Colon (tissue), 2 donors: ENCODE data around the gene KIF23.

Experiments used
- FAIRE-seq: peaks from 2 replicates; lab custom pipeline; 2012; peaks lifted over from hg19 to GRCh38; lab: Jason Lieb, UNC
- donor health status: control.
- donor health status: control.

KIF23 gene

GRCh38 chr15:69491038-69491505, 76.9 kb downstream of the KIF23 start:
- no peak for FAIRE-seq

DNA sequence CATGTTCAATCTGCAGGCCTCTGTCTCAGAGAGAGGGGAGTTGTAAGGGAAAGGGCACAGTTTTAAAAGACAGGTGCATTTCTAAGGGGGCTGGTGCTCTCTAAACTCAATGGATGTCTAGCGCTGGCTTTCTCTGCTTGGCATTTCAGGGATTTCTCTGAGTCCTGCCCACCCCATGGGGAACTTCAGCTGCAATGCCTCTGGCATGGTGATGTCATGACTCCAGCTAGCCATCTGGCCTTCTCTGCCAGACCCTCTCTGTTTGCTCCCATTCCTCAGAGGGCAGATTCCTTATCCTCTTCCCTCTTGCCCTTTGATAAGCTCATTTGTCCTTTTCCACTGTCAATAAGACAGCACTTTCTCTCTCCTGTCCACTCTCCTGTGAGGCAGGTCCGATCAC, 79.3 kb downstream of the KIF23 start:
- FAIRE-seq: no peak

DNA sequence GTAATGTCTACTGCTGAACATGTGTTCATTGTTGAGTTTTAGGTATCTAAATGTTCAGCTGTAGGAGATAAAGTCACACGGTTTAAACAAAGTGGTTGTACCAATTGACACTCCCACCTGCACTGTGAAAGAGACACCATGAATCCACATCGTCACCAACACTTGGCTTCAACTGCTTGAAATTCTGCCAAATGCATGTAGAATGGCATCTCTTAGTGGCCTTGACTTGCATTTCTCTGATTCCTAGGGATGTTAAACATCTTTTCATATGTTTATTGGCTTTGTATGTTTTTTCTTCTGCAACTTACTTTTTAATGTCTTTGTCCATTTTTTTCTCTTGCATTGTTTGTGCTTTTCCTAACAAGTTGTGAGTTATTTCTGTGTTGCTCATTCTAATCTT, 81.9 kb downstream of the KIF23 start:
- FAIRE-seq: no peak

DNA sequence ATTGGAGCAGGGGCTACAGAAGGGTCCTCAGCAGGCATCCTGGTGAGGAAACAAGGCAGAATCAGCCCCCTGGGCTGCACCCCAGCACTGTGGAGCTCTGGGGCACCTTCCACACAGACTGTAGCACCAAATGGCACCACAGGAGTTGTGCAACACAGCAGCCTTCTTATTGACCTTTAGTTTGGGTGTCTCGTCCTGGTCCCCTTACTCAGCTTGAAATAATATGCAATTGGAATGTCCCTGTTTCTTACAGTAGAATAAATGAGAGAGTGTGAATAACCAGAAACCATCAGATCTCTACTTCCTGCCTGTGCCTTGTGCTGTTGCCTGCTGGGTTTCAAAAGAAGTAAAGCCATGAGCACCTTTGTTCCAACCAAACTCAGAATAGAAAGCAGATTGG, 82.9 kb downstream of the KIF23 start:
- no peak for FAIRE-seq

- FAIRE-seq: no peak
These were observed 83.5 kb downstream of the KIF23 start for GRCh38 chr15:69497667-69498066.
